Measurements from ENCODE around the gene CFAP70.

Gene CFAP70

GRCh38 chr10:73251683-73252444 lies 106.8 kb downstream of the CFAP70 start:
- no peak for DNase-seq

GRCh38 chr10:73248259-73248724 lies 110.4 kb downstream of the CFAP70 start:
- DNase-seq, result no peak

GRCh38 chr10:73247509-73248258 lies 111.0 kb downstream of the CFAP70 start:
- no peak for DNase-seq

- DNase-seq, result peak; percentile 96
Measured at GRCh38 chr10:73246646-73247508, 111.8 kb downstream of the CFAP70 start, which contains the start of gene DNAJC9. Gene DNAJC9 (minus strand): TSS chr10:73247255. CDS start chr10:73247189, 66 bp downstream.

- DNase-seq, result no peak
Measured at GRCh38 chr10:73246322-73246645, 112.4 kb downstream of the CFAP70 start.

- no peak for DNase-seq
Measured at GRCh38 chr10:73244866-73245477, 113.7 kb downstream of the CFAP70 start.

- DNase-seq, result no peak
Measured at GRCh38 chr10:73239908-73240307, 118.8 kb downstream of the CFAP70 start.

GRCh38 chr10:73238990-73239566 lies 119.6 kb downstream of the CFAP70 start:
- DNase-seq, result no peak

GRCh38 chr10:73234695-73235094 lies 124.0 kb downstream of the CFAP70 start:
- no peak for DNase-seq

- no peak for DNase-seq
Measured at GRCh38 chr10:73233883-73234282, 124.8 kb downstream of the CFAP70 start.

GRCh38 chr10:73232887-73233286 lies 125.8 kb downstream of the CFAP70 start:
- DNase-seq, result no peak

- DNase-seq, result no peak
Measured at GRCh38 chr10:73229567-73229966, 129.1 kb downstream of the CFAP70 start.

- no peak for DNase-seq
Measured at GRCh38 chr10:73228247-73228646, 130.4 kb downstream of the CFAP70 start.

- no peak for DNase-seq
Measured at GRCh38 chr10:73226663-73227062, 132.0 kb downstream of the CFAP70 start.

GRCh38 chr10:73225518-73225917 lies 133.1 kb downstream of the CFAP70 start:
- DNase-seq, result no peak

GRCh38 chr10:73220989-73221388 lies 137.7 kb downstream of the CFAP70 start:
- DNase-seq, result no peak

- DNase-seq, result no peak
Measured at GRCh38 chr10:73219384-73219783, 139.3 kb downstream of the CFAP70 start.

GRCh38 chr10:73218431-73219191 lies 140.1 kb downstream of the CFAP70 start:
- no peak for DNase-seq

- DNase-seq, result no peak
Measured at GRCh38 chr10:73217628-73218027, 141.0 kb downstream of the CFAP70 start.

GRCh38 chr10:73215749-73216148 lies 142.9 kb downstream of the CFAP70 start:
- DNase-seq, result no peak

- DNase-seq, result no peak
Measured at GRCh38 chr10:73211106-73211811, 147.4 kb downstream of the CFAP70 start.

Measured in CD4-positive, alpha-beta T cell treated with Interleukin-17A for 4 hours (primary cell).